Kidney epithelial cell (primary cell): ENCODE results near the gene ARAP3. TPM values are rescaled to one million over a fixed set of nuclear protein-coding genes. Genes with fewer than 3 reads are reported as not detected.

Experiments
- DNase-seq: peaks from one replicate; pipeline ENCODE4 v3.0.0-alpha.2; 2010; ENCODE audit warnings: low read depth
- H3K27me3 ChIP-seq: 2 replicates; pipeline ENCODE4 v1.6.0; 2011; ENCODE audit warnings: low read length; ENCODE audit not compliant: control insufficient read depth, insufficient read depth
- H3K36me3 ChIP-seq: 2 replicates; pipeline ENCODE4 v1.5.1; 2011; ENCODE audit warnings: low read length; ENCODE audit not compliant: control insufficient read depth, insufficient read depth
- H3K4me3 ChIP-seq: 2 replicates; pipeline ENCODE4 v1.5.1; 2011; ENCODE audit warnings: low read depth, mild to moderate bottlenecking, control low read depth, low read length
- CTCF ChIP-seq: IDR thresholded peaks from 2 replicates; pipeline ENCODE4 v1.5.1; 2011; ENCODE audit warnings: mild to moderate bottlenecking, moderate library complexity, low read length, control low read depth, inconsistent platforms; ENCODE audit not compliant: insufficient read depth, poor library complexity, severe bottlenecking
- total RNA-seq: library from RNA; depleted of rRNA; stranded (reverse); fragments of >200 nt; gene quantifications from 2 replicates; pipeline ENCODE4 v1.2.3, GENCODE V29; 2015

The ARAP3 gene
- total RNA-seq, 1 donor from 2014 or later = 9.2 TPM

DNA sequence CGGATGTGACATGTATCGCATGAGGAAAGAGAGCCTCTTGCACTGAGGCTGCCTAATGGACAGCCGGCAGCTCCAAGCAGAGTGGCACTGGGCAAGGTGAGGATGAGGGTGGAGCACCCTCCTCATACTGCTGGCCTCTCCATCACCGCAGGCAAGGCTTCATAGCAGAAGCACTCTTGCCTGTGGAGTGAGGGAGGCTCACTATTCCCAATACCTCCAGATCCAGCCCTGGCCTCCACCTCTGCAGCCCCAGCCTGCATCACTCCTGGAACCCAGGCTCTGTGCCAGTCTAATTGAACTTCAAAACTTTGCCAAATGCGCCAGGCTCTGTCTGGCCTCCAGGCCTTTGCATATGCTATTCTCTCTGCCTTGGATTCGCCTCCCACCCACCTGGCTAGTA lies 29.7 kb upstream of the ARAP3 start:
- TF ChIP-seq CTCF = no peak
- peaks cover 12% of the 10 kb centered on the region for H3K27me3 ChIP-seq
- H3K4me3 ChIP-seq = no peak overlapping the region
- H3K36me3 ChIP-seq = no peaks in the 10 kb centered on the region
- no peak for DNase-seq

DNA sequence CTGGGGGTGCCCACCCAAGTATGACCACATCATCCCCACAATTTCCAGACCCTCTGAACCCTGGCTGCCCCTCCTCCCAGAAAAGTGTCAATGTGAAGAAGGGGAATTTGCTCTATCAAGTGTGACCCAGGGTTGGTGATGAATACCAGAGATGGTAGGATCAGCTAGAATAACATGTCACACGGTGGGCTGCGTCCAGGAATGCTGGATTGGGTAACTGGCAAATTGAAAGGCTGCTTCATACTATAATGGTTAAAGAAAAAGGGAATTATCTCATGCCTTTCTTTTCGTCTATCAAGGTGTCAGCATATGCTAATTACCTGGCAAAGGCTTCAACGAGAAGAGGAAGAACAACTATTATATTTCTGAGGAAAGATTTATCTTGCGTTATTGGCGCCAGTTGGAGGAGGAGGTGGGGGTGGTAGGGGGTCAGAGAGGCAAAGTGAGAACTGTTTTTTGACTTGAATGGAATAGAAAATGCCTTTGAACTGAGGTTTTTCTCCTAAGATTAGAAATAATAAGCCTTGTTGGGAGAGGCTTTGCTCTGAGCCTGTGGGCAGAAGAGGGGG lies 27.8 kb upstream of the ARAP3 start:
- H3K27me3 ChIP-seq = peaks cover 18% of the 10 kb centered on the region
- no peak overlapping the region for H3K4me3 ChIP-seq
- no peak for TF ChIP-seq CTCF
- DNase-seq = no peak
- no peaks in the 10 kb centered on the region for H3K36me3 ChIP-seq

GRCh38 chr5:141708016-141708415 lies 26.0 kb upstream of the ARAP3 start:
- Histone ChIP-seq H3K27me3 (peaks cover 34% of the 10 kb centered on the region), H3K36me3 (no peaks in the 10 kb centered on the region), H3K4me3 (no peak overlapping the region)
- no peak for TF ChIP-seq CTCF
- no peak for DNase-seq

- H3K27me3 ChIP-seq = peaks cover 38% of the 10 kb centered on the region
- no peak overlapping the region for H3K4me3 ChIP-seq
- H3K36me3 ChIP-seq = no peaks in the 10 kb centered on the region
- no peak for DNase-seq
- no peak for TF ChIP-seq CTCF
These were observed 25.5 kb upstream of the ARAP3 start for GRCh38 chr5:141707510-141707909.

- Histone ChIP-seq H3K4me3 (no peak overlapping the region), H3K36me3 (no peaks in the 10 kb centered on the region), H3K27me3 (peaks cover 46% of the 10 kb centered on the region)
- TF ChIP-seq CTCF = no peak
- no peak for DNase-seq
These were observed 24.1 kb upstream of the ARAP3 start for GRCh38 chr5:141706121-141706520.

DNA sequence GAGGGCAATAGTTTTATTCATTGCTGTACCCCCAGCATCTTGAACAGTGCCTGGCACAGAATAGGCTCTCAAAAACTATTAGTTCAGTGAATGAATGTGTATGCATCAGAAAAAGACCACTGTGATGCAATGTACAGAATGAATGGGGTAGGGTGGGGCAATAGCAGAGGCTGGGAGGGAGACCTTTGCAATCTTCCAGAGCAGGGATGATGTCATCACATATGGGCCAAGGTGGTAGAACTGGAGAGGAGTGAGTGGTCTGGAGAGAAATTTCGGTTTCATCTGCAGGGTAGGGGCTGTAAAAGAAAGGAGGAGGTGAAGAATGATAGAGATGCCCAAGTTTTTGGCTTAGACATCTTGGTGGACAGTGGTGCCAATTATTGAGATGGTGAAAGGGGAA lies 23.4 kb upstream of the ARAP3 start:
- Histone ChIP-seq H3K4me3 (no peak overlapping the region), H3K27me3 (peaks cover 52% of the 10 kb centered on the region), H3K36me3 (no peaks in the 10 kb centered on the region)
- no peak for DNase-seq
- no peak for TF ChIP-seq CTCF
